MG63 (cell line): ENCODE results near the gene NTM. TPM values are rescaled to one million over a fixed set of nuclear protein-coding genes. Genes with fewer than 3 reads are reported as not detected.
"Not testable (repeated sequence)": the region's sequence is repeated elsewhere in the genome, so short reads cannot be mapped to it uniquely, and the experiment has no call there.

Source experiments
- DNase-seq: peaks from one replicate; pipeline ENCODE4 v3.0.0-alpha.2; 2020
- H3K27me3 ChIP-seq: fragments of 250-450 bp; sonication (Bioruptor Pico); 2 replicates; pipeline ENCODE4 v1.5.1; 2020; ENCODE audit warnings: mild to moderate bottlenecking, moderate library complexity
- H3K36me3 ChIP-seq: fragments of 250-450 bp; sonication (Bioruptor Pico); 2 replicates; pipeline ENCODE4 v1.5.1; 2020; ENCODE audit warnings: mild to moderate bottlenecking, moderate library complexity
- H3K4me3 ChIP-seq: fragments of 250-450 bp; sonication (Bioruptor Pico); 2 replicates; pipeline ENCODE4 v1.5.1; 2020; ENCODE audit warnings: mild to moderate bottlenecking, moderate library complexity
- H3K9me3 ChIP-seq: fragments of 250-450 bp; sonication (Bioruptor Pico); 2 replicates; pipeline ENCODE4 v1.5.1; 2020; ENCODE audit warnings: mild to moderate bottlenecking, moderate library complexity
- total RNA-seq: library from RNA; depleted of rRNA; stranded (reverse); fragments of >200 nt; shearing (Covaris generic); gene quantifications from 2 replicates; pipeline ENCODE4 v1.2.3, GENCODE V29; 2014; ENCODE audit warnings: low replicate concordance

NTM gene
- total RNA-seq, 1 experiment from 2014 or later, result 4.0 TPM

GRCh38 chr11:131495423-131495822 lies 125.0 kb downstream of the NTM start:
- Histone ChIP-seq H3K36me3 (no peaks in the 10 kb centered on the region), H3K27me3 (no peaks in the 10 kb centered on the region), H3K9me3 (no peaks in the 10 kb centered on the region), H3K4me3 (no peak overlapping the region)
- DNase-seq, result no peak

GRCh38 chr11:131497686-131498085 lies 127.3 kb downstream of the NTM start:
- not testable (repeated sequence) for DNase-seq, H3K9me3 ChIP-seq, H3K27me3 ChIP-seq, H3K36me3 ChIP-seq, H3K4me3 ChIP-seq

- no peaks in the 10 kb centered on the region for H3K27me3 ChIP-seq
- DNase-seq, result no peak
Observed at GRCh38 chr11:131498631-131499160, 128.3 kb downstream of the NTM start.

GRCh38 chr11:131499199-131499598 lies 128.8 kb downstream of the NTM start:
- DNase-seq, result no peak
- no peaks in the 10 kb centered on the region for H3K9me3 ChIP-seq
- H3K4me3 ChIP-seq, result no peak overlapping the region
- H3K27me3 ChIP-seq, result no peaks in the 10 kb centered on the region
- no peaks in the 10 kb centered on the region for H3K36me3 ChIP-seq

More at GRCh38 chr11:131498631-131499160, 128.3 kb downstream of the NTM start:
- H3K36me3 ChIP-seq, result no peaks in the 10 kb centered on the region
- H3K9me3 ChIP-seq, result no peaks in the 10 kb centered on the region
- no peak overlapping the region for H3K4me3 ChIP-seq

- no peaks in the 10 kb centered on the region for H3K36me3 ChIP-seq
Observed at GRCh38 chr11:131503017-131503416, 132.6 kb downstream of the NTM start.

GRCh38 chr11:131504199-131504949 lies 134.0 kb downstream of the NTM start:
- DNase-seq, result peak; percentile 38
- Histone ChIP-seq H3K27me3 (no peaks in the 10 kb centered on the region), H3K9me3 (no peaks in the 10 kb centered on the region), H3K4me3 (no peak overlapping the region), H3K36me3 (no peaks in the 10 kb centered on the region)

More at GRCh38 chr11:131503017-131503416, 132.6 kb downstream of the NTM start:
- H3K4me3 ChIP-seq, result no peak overlapping the region
- H3K9me3 ChIP-seq, result no peaks in the 10 kb centered on the region
- no peak for DNase-seq
- H3K27me3 ChIP-seq, result no peaks in the 10 kb centered on the region

GRCh38 chr11:131506348-131506747 lies 135.9 kb downstream of the NTM start:
- no peak for DNase-seq

GRCh38 chr11:131510662-131511061 lies 140.2 kb downstream of the NTM start:
- no peak for DNase-seq
- Histone ChIP-seq H3K27me3 (no peaks in the 10 kb centered on the region), H3K4me3 (no peak overlapping the region), H3K9me3 (no peaks in the 10 kb centered on the region), H3K36me3 (no peaks in the 10 kb centered on the region)

More at GRCh38 chr11:131506348-131506747, 135.9 kb downstream of the NTM start:
- Histone ChIP-seq H3K4me3 (no peak overlapping the region), H3K9me3 (no peaks in the 10 kb centered on the region), H3K36me3 (no peaks in the 10 kb centered on the region), H3K27me3 (no peaks in the 10 kb centered on the region)

GRCh38 chr11:131511794-131512193 lies 141.4 kb downstream of the NTM start:
- no peaks in the 10 kb centered on the region for H3K36me3 ChIP-seq
- no peaks in the 10 kb centered on the region for H3K27me3 ChIP-seq
- H3K9me3 ChIP-seq, result no peaks in the 10 kb centered on the region
- no peak for DNase-seq
- no peak overlapping the region for H3K4me3 ChIP-seq

- Histone ChIP-seq H3K4me3 (no peak overlapping the region), H3K36me3 (no peaks in the 10 kb centered on the region), H3K9me3 (no peaks in the 10 kb centered on the region), H3K27me3 (no peaks in the 10 kb centered on the region)
- no peak for DNase-seq
Observed at GRCh38 chr11:131512228-131512627, 141.8 kb downstream of the NTM start.

- Histone ChIP-seq H3K36me3 (no peaks in the 10 kb centered on the region), H3K4me3 (no peak overlapping the region), H3K9me3 (no peaks in the 10 kb centered on the region), H3K27me3 (no peaks in the 10 kb centered on the region)
- DNase-seq, result no peak
Observed at GRCh38 chr11:131514062-131514461, 143.6 kb downstream of the NTM start.

GRCh38 chr11:131518305-131518838 lies 148.0 kb downstream of the NTM start:
- DNase-seq, result no peak

GRCh38 chr11:131522851-131523250 lies 152.4 kb downstream of the NTM start:
- Histone ChIP-seq H3K9me3 (no peaks in the 10 kb centered on the region), H3K36me3 (no peaks in the 10 kb centered on the region), H3K4me3 (no peak overlapping the region), H3K27me3 (no peaks in the 10 kb centered on the region)
- DNase-seq, result no peak

More at GRCh38 chr11:131518305-131518838, 148.0 kb downstream of the NTM start:
- Histone ChIP-seq H3K9me3 (no peaks in the 10 kb centered on the region), H3K36me3 (no peaks in the 10 kb centered on the region), H3K27me3 (no peaks in the 10 kb centered on the region), H3K4me3 (no peak overlapping the region)

GRCh38 chr11:131530407-131530806 lies 160.0 kb downstream of the NTM start:
- Histone ChIP-seq H3K36me3 (no peaks in the 10 kb centered on the region), H3K4me3 (no peak overlapping the region), H3K9me3 (no peaks in the 10 kb centered on the region), H3K27me3 (no peaks in the 10 kb centered on the region)
- no peak for DNase-seq

- no peaks in the 10 kb centered on the region for H3K36me3 ChIP-seq
- H3K27me3 ChIP-seq, result no peaks in the 10 kb centered on the region
- H3K4me3 ChIP-seq, result no peak overlapping the region
- H3K9me3 ChIP-seq, result no peaks in the 10 kb centered on the region
- no peak for DNase-seq
Observed at GRCh38 chr11:131533149-131533548, 162.7 kb downstream of the NTM start.

GRCh38 chr11:131533998-131534397 lies 163.6 kb downstream of the NTM start:
- Histone ChIP-seq H3K27me3 (no peaks in the 10 kb centered on the region), H3K4me3 (no peak overlapping the region), H3K36me3 (no peaks in the 10 kb centered on the region), H3K9me3 (no peaks in the 10 kb centered on the region)
- no peak for DNase-seq

- H3K9me3 ChIP-seq, result no peaks in the 10 kb centered on the region
- no peaks in the 10 kb centered on the region for H3K36me3 ChIP-seq
- no peaks in the 10 kb centered on the region for H3K27me3 ChIP-seq
Observed at GRCh38 chr11:131534611-131535010, 164.2 kb downstream of the NTM start.

GRCh38 chr11:131536159-131536558 lies 165.7 kb downstream of the NTM start:
- no peak for DNase-seq
- H3K9me3 ChIP-seq, result no peaks in the 10 kb centered on the region
- H3K27me3 ChIP-seq, result no peaks in the 10 kb centered on the region
- H3K36me3 ChIP-seq, result no peaks in the 10 kb centered on the region
- no peak overlapping the region for H3K4me3 ChIP-seq

More at GRCh38 chr11:131534611-131535010, 164.2 kb downstream of the NTM start:
- H3K4me3 ChIP-seq, result no peak overlapping the region
- no peak for DNase-seq
